Measurements from ENCODE around the gene SFXN5. TPM values are rescaled to one million over a fixed set of nuclear protein-coding genes. Genes with fewer than 3 reads are reported as not detected.
"Not testable (repeated sequence)": the region's sequence is repeated elsewhere in the genome, so short reads cannot be mapped to it uniquely, and the experiment has no call there.

Gene SFXN5
- total and polyA plus RNA-seq, 2 of the 4 experiments (the other 2 are of a cell fraction) = 8.6 to 17.0 TPM

- TF ChIP-seq MAFK (IDR thresholded peaks at IDR 0.05; ENCODE audit: low read depth, low read length) = peak; percentile 76
- no peak for TF ChIP-seq ELK1 (IDR thresholded peaks at IDR 0.05; ENCODE audit: borderline replicate concordance, low read depth, low read length)
- no peak for TF ChIP-seq CEBPB (IDR thresholded peaks at IDR 0.05; ENCODE audit: low read depth, low read length)
- TF ChIP-seq CTCF (conservative IDR thresholded peaks at IDR 0.05; ENCODE audit: low read depth, low read length) = no peak
- no peak for TF ChIP-seq RAD21 (IDR thresholded peaks at IDR 0.05; ENCODE audit: low read length)
- no peak overlapping the region for H2AK5ac ChIP-seq (ENCODE audit: low read depth, low read length)
- POLR2A ChIA-PET (ENCODE audit: unreplicated experiment) = no interaction called here
Observed at GRCh38 chr2:73067043-73067442, 4.5 kb downstream of the SFXN5 start.

GRCh38 chr2:73065070-73065469 lies 6.4 kb downstream of the SFXN5 start:
- H3K9me3 ChIP-seq (ENCODE audit: control insufficient read depth, insufficient read depth, low read length); dilution Hi-C loops (cut with HindIII; ENCODE audit: low sequenced_read_pairs, unreplicated experiment); H3K14ac ChIP-seq (replicated peaks; ENCODE audit: low read depth, low read length); H4K20me1 ChIP-seq (ENCODE audit: insufficient read depth, low read length); H2AFZ ChIP-seq (replicated peaks; ENCODE audit: low read length, poor library complexity); BruUV-seq (replicated peaks); intact Hi-C loops (cut with micrococcal nuclease); H3K23ac ChIP-seq (ENCODE audit: low read depth, low read length); POLR2A ChIA-PET (ENCODE audit: unreplicated experiment); H2BK5ac ChIP-seq (ENCODE audit: low read depth, low read length, poor library complexity, severe bottlenecking); H3K36me3 ChIP-seq (ENCODE audit: control insufficient read depth, insufficient read depth, low read length); H3K18ac ChIP-seq (ENCODE audit: low read depth, low read length); H4K5ac ChIP-seq (ENCODE audit: low read depth, low read length); ATAC-seq (ENCODE audit: low read depth); H2BK15ac ChIP-seq (ENCODE audit: low read depth, low read length); H3K4me3 ChIP-seq (ENCODE audit: insufficient read depth, low read depth, low read length); H2BK20ac ChIP-seq (ENCODE audit: low read depth, low read length); H3K9ac ChIP-seq (ENCODE audit: low read depth, low read length); H2AK9ac ChIP-seq (replicated peaks; ENCODE audit: low read depth, low read length, poor library complexity); H4K91ac ChIP-seq (ENCODE audit: insufficient read depth, low read depth, low read length); H3K56ac ChIP-seq (ENCODE audit: extremely low read depth, insufficient read depth, low read length); CTCF ChIA-PET; H3K4me2 ChIP-seq (ENCODE audit: low read depth, low read length); DNase-seq; in situ Hi-C loops (cut with MboI; ENCODE audit: low sequenced_read_pairs); H3K27me3 ChIP-seq (ENCODE audit: control insufficient read depth, insufficient read depth, low read length); H2BK120ac ChIP-seq (ENCODE audit: low read depth, low read length); H3K27ac ChIP-seq (ENCODE audit: insufficient read depth, low read length): not testable (repeated sequence)
- H3K4ac ChIP-seq (ENCODE audit: low read depth, low read length) = 0 out of 2 replicates have a peak overlapping the region, but pooled peaks have one; percentile 12
- H3K79me1 ChIP-seq (ENCODE audit: low read depth in 1 of 2, low read length in 2 of 2) = peaks cover 49 to 77% of the 10 kb centered on the region in 2 experiments
- peaks cover 18% of the 10 kb centered on the region for H3K9me1 ChIP-seq (ENCODE audit: insufficient read depth, low read length)
- WGBS, 2 experiments (ENCODE audit: extremely low coverage in 2 of 2, insufficient read length in 1 of 2) = 96% methylated on average over 5 of the region's 5 CpGs; no CpG with 5 or more reads in 1 of the 2 experiments
- peak overlapping the region in 1 of 2 experiments; percentile 70; a peak in 2 of 4 replicates for H4K8ac ChIP-seq (ENCODE audit: low read depth in 2 of 2, low read length in 2 of 2)
- H3K4me1 ChIP-seq (ENCODE audit: control insufficient read depth, insufficient read depth, low read length) = peaks cover 23% of the 10 kb centered on the region
- peak overlapping the region; percentile 76; the same call in 1 of the 2 replicates for H2AK5ac ChIP-seq (ENCODE audit: low read depth, low read length)

More at GRCh38 chr2:73067043-73067442, 4.5 kb downstream of the SFXN5 start:
- CTCF ChIA-PET = no interaction called here
- Histone ChIP-seq H3K9me3 (ENCODE audit: control insufficient read depth, insufficient read depth, low read length) (no peaks in the 10 kb centered on the region), H3K4me2 (ENCODE audit: low read depth, low read length) (no peak overlapping the region), H3K23ac (ENCODE audit: low read depth, low read length) (no peak overlapping the region), H3K36me3 (ENCODE audit: control insufficient read depth, insufficient read depth, low read length) (no peaks in the 10 kb centered on the region), H3K4me3 (ENCODE audit: insufficient read depth, low read depth, low read length) (no peak overlapping the region), H2BK120ac (ENCODE audit: low read depth, low read length) (no peak overlapping the region), H3K79me1 (ENCODE audit: low read depth in 1 of 2, low read length in 2 of 2) (peaks cover 44 to 74% of the 10 kb centered on the region in 2 experiments), H4K5ac (ENCODE audit: low read depth, low read length) (no peak overlapping the region), H3K14ac (replicated peaks; ENCODE audit: low read depth, low read length) (no peak overlapping the region), H2BK15ac (ENCODE audit: low read depth, low read length) (no peak overlapping the region), H3K27ac (ENCODE audit: insufficient read depth, low read length) (no peak overlapping the region), H3K27me3 (ENCODE audit: control insufficient read depth, insufficient read depth, low read length) (no peaks in the 10 kb centered on the region), H3K4ac (ENCODE audit: low read depth, low read length) (no peak overlapping the region), H3K4me1 (ENCODE audit: control insufficient read depth, insufficient read depth, low read length) (peaks cover 25% of the 10 kb centered on the region), H2BK20ac (ENCODE audit: low read depth, low read length) (no peak overlapping the region), H2BK5ac (ENCODE audit: low read depth, low read length, poor library complexity, severe bottlenecking) (no peak overlapping the region), H3K18ac (ENCODE audit: low read depth, low read length) (no peak overlapping the region), H3K9me1 (ENCODE audit: insufficient read depth, low read length) (peaks cover 18% of the 10 kb centered on the region), H2AFZ (replicated peaks; ENCODE audit: low read length, poor library complexity) (no peak overlapping the region), H4K91ac (ENCODE audit: insufficient read depth, low read depth, low read length) (no peak overlapping the region), H3K56ac (ENCODE audit: extremely low read depth, insufficient read depth, low read length) (no peak overlapping the region), H3K9ac (ENCODE audit: low read depth, low read length) (no peak overlapping the region), H2AK9ac (replicated peaks; ENCODE audit: low read depth, low read length, poor library complexity) (no peak overlapping the region), H4K20me1 (ENCODE audit: insufficient read depth, low read length) (no peaks in the 10 kb centered on the region; the same call in 1 of the 2 replicates), H4K8ac (ENCODE audit: low read depth in 2 of 2, low read length in 2 of 2) (no peak overlapping the region)
- no TSS peak for BruUV-seq (replicated peaks)
- in situ Hi-C loops (cut with MboI; ENCODE audit: low sequenced_read_pairs) = no loop called here
- intact Hi-C loops (cut with micrococcal nuclease) = no loop called here
- DNase-seq = no peak
- ATAC-seq (ENCODE audit: low read depth) = no peak
- 83% methylated on average over 1 of the region's 2 CpGs; no CpG with 5 or more reads in 1 of the 2 experiments for WGBS, 2 experiments (ENCODE audit: extremely low coverage in 2 of 2, insufficient read length in 1 of 2)
- dilution Hi-C loops (cut with HindIII; ENCODE audit: low sequenced_read_pairs, unreplicated experiment) = no loop called here

Data from IMR-90 (cell line).